ENCODE results near the gene ADCY3.

Gene ADCY3

DNA sequence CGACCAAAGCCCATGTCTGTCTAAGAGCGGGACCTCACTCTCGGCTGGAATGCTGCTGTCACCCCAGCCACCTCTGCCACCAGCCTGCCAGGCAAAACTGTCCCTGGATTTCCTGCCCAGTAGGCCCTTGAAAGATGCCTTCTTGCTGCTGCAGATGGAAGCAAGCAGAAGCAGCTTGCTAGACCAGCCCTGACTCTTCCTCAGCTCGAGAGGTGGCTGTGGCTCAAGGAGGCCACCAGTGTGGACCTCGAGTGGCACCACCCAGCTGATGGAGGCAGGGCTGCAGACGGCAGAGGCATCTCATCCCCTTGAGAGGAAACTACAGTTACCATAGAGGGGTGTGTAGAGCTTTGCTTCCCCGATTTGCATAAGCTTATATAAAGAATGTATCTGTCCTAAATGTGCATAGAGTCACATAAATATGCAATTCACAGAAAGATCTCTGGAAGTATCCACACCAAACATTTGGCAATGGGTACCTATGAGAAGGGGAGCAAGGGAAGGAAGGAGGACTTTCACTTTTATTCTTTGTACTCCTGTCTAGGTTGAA is 20.6 kb downstream of the ADCY3 start:
- no peak for DNase-seq

DNA sequence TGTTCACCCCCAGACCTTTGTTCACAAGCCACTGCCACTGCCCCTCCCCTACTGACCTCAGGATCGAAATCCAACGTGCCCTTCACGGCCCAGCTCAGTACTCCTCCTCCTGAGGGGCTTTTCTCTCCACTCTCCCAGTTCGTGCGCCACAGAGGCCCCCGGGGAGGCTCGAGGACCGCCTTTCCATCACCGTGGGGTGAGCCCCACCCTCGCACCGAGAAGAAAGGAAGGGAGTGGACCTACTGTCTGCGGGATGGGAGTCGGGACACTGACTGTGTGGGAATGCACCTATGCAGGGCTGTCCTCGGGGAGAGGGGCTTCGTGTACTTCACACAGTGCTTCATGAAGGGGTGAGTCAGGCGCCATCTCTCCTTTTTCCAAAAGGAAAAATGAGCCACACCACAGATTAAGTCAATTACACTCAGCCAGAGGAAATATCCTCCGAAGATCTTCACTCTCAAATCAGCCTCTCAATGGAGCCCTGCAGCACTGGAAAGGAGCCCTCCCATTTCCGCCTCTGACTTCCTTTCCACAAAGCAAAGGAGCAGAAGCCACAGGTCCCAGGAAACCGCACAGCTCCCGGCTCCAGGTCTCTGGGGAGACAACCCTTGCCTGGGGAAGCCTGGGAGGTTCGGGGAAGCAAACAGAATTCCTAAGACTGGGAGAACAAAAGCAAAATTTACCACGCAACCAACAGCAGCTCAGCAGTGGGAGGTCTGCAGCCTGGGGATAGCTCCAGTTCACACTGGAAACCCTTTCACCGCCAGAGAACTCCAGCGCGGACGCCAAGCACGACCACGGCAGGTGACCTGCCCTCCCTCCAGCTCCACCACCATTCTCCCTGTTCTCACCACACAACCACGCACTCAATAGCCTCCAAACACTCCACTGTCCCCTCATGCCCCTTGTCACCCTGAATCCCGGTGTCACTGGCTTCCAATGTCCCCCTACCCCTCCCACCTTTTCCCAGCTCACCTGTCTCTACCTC is 21.6 kb downstream of the ADCY3 start:
- no peak for DNase-seq

DNA sequence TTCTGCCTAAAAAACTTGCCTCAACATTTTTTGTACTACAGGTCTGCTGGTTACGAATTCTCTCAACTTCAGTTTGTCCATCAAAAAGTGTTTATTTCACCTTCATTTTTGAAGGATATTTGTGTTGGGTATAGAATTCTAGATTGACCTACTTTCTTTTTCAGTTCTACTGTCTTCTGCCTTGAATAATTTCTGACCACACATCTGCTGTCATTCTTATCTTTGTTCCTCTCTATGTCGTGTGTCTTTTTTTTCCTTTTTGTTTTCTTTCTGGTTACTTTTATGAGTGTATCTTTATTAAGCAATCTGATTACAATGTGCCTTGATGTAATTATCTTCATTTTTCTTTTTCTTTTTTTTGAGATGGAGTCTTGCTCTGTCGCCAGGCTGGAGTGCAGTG is 25.3 kb downstream of the ADCY3 start:
- DNase-seq, result no peak

DNA sequence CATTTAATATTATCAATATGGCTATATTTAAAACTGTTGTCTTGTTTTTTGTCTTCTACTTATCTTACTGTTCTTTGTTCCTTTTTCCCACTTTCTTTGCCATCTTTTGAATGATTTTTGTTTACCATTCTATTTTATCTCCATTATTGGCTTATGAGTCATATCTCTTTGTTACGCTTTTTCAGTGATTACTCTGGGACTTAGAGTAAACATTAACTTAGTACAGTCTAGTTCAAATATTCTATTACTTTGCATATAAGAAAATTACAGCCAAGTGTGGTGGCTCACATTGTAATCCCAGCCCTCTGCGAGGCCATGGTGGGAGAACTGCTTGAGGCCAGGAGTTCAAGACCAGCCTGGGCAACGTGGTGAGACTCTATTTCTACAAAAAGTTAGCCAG is 26.1 kb downstream of the ADCY3 start:
- DNase-seq, result no peak

DNA sequence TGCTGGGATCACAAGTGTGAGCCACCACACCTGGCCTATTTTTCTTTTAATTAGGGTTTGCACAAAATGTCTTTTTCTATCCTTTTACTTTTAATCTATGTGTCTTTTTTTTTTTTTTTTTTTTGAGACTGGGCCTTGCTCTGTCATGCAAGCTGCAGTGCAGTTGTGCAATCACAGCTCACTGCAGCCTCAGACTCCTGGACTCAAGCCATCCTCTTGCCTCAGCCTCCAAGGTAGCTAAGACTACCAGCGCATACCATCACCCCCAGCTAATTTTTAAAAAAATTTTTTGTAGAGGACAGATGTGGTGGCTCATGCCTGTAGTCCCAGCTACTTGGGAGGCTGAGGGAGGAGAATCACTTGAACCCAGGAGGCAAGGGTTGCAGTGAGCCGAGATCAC is 27.1 kb downstream of the ADCY3 start:
- DNase-seq, result no peak

DNA sequence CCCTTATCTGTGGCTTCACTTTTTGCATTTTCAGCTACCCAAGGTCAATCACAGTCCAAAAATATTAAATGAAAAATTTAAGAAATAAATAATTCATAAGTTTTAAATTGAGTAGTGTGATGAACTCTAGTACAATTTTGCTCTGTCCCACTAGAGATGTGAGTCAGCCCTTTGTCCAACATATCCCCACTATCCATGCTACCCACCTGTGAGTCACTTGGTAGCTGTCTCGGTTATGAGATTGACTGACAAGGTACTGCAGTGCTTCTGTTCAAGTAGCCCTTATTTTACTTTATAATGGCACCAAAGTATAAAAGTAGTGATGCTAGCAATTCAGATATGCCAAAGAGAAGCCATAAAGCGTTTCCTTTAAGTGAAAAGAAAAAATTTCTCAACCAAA is 28.8 kb downstream of the ADCY3 start:
- DNase-seq, result no peak

DNA sequence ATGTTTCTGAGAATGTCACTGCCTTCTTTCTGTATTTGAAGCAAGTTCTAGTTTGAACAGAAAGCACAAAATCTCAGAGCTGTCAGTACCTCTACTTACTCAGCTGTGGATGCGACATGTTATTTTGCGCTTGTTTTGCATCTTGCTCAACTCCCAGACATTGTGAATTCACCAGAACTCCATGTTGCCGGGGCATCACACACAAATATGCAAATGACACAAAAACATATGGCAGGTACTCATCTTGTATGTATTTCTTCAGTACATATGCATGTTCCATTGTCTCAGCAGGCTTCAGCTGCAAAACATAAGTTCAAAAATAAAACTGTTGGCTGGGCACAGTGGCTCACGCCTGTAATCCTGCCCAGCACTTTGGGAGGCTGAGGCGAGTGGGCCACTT is 30.8 kb downstream of the ADCY3 start:
- no peak for DNase-seq

DNA sequence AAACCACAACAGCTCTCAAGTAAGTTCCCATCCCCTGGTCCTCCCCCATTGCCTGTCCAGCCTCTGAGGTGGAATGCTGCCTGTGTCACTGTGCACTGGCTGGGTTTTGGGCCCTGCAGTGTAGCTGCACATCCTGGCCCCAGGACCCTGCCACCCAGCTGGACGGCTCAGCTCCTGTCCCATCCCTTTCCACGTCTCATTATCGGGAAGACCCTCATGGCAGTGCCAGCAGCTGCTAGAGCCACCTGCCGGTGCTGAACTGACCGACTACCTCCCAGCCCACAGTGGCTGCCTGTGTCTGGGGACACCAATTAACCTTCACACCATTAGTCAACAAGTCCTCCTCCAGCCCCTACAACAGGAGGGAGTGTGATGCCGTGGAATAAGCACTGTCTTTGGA is 31.9 kb downstream of the ADCY3 start:
- no peak for DNase-seq

DNA sequence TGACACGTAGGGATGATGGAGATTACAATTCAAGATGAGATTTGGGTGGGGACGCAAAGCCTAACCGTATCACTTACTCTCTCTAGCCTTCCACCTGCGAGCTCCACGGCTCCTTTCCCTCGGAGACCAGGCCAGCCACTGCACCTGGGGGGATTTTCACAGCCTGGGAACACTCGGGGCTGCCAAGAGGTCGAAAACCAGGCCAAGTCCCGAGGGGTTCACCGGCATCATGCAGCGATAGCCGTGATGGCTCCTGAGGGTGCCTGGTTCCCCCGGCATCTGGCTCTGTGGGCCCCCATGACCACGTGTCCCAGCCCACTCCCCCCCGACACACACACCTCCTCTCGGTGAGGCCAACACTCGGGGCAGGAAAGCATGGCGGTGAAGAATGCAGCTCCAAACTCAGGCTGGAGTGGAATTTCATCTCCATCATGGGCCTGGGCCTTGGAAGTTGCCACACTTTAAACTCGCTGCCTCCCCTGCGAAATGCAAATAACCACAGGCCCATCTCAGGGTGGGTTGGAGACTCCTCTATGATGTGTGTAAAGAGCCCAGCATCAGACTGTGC is 32.6 kb downstream of the ADCY3 start:
- DNase-seq, result no peak

DNA sequence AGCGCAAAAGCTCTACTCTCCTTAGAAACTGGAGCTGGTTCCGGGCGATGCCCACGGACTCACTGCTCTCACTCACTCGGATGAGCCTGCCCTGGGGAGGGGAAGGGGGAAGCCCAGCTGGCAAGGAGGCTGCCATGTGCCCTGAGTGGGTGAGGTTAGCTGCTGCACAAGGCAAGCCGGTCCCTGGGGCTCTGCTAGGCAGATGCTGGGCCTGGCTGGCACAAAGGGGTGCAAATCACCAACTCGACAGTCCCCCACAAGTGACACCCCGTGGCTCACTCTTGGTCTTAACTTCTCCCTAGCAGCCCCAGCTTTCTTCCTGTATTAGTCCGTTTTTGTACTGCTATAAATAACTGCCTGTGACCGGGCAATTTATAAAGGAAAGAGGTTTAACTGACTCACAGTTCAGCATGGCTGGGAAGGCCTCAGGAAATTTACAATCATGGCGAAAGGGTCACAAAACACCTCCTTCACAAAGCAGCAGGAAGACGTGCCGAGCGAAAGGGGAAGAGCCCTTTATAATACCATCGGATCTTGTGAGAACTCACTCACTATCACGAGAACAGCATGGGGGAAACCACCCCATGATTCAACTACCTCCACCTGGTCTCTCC is 33.2 kb downstream of the ADCY3 start:
- no peak for DNase-seq

DNA sequence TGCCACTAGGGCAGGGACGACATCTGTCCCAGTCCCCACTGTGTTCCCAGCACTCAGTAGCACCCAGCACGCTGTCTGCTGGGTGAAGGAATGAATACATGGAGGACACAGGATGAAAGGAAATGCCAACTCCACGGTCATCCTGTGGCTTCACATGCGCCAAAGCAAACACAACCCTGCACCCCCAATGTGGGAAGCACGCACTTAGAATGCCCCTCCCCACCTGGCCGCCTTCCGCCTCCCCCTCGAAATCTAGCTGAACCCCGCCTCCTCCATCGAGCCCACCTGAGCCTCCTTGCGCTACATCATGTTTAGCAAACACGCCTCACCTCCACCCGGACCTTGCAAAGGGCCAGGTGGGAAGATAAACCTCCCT is 33.9 kb downstream of the ADCY3 start:
- no peak for DNase-seq

DNA sequence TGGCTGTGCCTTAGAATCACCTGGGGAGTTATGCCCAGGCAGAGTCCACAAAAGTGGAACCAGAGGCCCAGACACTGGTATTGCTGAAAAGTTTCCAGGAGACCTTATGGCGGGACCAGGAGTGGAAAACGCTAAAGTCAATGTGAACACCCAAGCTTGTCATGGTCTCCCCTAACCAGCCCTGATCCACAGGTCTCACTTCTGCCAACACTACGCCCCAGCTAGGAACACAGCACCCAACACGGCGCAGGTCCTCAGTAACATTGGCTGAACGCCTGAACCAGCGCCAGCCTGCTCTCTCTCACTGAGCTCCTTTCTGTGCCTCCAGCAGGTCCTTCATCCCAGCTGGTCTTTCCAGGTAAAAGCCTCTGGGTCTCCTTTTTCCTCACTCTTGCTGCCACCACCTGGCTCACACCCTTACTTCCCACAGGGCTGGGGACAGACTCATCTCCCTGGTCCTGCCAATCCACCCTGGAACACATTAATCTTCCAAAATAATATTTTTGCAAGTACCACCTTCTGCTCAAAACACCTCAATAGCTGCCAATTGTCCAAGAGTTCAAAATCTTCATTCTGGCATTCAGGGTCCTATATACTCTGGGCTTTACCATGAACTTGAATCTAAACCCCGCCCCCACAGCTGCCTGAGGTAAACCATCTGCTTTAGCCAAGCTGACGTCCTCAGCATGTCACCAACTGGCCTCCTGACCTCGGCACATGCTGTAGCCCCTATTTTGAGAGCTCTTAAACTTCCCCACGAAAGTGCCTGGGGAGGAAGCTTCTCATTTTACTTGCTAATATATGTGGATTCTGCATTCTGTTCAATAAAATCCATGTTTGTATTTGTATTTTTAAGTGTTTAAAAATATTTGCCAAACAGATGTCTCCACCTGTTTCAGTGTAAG is 34.6 kb downstream of the ADCY3 start:
- DNase-seq, result no peak

DNA sequence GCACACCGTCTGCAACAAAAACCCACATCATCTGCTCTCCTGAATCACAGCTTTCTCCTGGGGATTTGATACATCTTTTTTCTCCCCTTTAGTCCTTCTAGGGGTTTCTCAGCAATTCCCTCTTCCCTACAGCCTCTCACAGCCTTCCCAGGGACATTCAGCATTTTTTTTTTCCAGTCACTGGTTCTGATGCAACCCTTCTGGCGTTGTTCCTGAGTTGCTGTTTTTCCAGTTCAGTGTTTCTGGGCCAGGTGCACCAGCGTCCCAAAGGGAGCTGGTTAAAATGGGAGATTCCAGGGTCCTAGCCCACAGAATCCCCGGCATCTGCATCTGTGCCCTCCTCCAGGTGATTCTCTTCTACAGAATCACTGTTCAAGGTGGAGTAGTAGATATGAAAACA is 36.1 kb downstream of the ADCY3 start:
- no peak for DNase-seq

DNA sequence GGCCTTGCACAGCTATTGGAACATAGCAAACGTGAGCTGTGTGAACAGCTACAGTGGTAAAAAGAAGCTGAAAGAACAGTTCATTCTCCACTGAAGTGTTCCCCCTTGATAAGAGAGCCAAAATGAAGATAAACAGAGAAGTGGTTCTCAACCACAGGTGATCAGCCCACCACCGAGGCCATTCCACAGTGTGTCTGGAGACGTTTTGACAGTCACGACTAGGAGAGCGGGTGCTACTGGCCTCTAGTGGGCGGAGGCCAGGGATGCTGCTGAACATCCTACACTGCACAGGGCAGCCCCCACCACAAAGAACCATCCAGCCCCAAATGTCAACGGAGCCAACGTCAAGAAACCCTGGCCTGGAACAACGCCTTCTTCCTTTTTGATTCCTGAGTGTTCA is 38.4 kb downstream of the ADCY3 start:
- no peak for DNase-seq

DNA sequence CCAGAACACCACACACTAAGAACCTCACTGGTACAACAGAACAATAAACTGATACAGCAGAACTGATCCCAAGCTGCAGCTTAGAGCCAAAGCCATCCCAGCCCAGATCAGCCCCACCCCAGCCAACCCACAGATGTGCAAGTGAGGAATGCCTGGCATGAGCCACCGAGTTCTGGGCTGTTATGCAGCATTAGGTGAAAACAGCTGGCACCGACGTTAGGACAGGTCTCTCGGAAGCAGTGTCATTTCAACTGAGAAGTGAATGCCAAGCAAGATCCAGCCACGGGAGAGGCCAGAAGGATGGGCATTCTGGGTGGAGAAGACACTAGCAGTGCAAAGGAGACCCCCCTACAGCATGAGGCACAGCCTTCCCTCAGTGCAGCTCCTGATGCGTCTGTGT is 38.9 kb downstream of the ADCY3 start:
- DNase-seq, result no peak

DNA sequence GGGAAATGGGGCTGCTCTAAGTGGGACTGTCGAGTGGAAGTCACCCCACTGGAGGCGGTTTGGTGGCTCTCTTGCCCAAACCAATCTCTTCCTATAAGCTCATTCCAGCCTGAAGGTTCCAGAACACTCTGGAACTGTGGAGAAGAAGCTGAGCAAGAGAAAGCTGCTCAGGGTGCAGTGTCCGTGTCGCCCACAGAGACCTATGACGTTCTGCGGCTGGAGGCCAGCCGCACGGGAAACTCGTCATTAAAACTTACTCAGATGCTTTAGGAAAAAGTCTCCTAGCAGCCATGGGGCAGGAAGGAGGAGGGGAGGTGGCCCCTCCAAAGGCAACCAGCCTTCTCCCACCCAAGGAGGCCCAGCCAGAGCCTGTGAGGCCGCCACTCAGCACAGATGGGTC is 41.7 kb downstream of the ADCY3 start:
- DNase-seq, result no peak

DNA sequence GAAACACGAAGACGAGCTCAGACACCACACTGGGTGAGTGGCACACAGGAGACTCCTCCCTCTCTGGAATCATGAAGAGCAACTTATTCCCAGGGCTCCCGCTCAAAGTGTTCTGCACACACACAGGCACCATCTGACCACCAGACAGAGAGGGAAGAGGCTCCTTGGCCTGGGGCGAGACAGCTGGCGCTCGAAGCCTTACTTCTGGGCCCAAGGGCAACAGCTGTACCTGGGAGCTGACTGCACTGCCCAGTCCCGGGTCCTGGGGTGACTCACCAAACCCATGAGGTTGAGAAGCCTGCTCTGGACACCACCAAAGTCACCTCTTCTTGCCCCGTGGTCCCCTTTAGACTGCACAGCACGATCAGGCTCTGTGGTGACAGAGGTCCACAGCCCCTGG is 42.4 kb downstream of the ADCY3 start:
- DNase-seq, result no peak

DNA sequence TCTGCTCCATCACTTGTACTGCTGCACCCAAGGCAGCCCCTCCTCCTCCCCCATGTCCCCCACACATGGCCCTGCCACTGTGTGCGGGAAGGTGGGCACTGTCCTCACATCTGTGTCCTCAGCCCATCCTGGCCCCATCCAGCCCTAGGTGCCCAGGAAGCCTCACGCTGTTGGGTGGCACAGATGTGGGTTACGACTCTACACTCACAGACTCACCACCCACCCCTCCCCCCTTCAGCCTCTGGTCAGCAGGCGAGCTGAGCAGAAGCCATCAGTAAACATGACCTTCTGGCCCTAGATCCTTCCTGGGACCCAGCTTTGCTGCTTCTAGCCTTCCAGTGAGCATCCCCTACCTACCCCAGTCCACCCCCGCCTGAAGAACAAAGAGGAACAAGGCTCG is 43.0 kb downstream of the ADCY3 start:
- no peak for DNase-seq

DNA sequence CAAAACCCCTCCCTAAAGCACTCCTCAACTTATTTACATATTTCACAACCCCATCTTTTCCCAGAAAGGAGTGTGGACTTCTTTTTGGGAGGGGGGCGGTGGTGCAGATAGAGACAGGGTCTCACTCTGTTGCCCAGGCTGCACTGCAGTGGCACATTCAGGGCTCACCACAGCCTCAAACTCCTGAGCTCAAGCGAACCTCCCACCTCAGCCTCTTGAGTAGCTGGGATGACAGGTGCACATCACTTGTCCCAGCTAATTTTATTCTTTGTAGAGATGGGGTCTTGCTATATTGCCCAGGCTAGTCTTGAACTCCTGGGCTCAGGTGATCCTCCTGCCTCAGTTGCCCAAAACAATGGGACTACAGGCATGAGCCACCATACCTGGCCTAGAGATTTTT is 44.1 kb downstream of the ADCY3 start:
- DNase-seq, result no peak

DNA sequence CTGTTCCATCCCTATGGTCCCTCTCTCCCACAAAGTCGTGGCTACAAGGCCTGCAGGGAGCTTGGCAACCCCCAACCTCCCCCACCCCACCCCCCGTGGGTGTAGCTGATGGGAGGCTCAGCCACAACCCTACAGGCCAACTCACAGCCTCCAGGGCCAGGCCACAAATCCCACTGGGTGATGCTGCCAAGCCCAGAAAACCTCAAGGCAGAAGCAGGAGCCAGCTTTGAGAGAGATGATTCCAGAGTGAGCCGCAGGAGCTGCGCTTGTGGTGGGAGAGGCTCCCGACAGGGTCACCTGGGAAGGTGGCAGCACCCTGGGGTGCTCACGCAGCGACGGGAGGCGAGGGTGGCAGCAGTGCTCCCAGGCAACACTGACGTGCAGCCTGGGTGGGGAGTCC is 44.8 kb downstream of the ADCY3 start:
- no peak for DNase-seq

DNA sequence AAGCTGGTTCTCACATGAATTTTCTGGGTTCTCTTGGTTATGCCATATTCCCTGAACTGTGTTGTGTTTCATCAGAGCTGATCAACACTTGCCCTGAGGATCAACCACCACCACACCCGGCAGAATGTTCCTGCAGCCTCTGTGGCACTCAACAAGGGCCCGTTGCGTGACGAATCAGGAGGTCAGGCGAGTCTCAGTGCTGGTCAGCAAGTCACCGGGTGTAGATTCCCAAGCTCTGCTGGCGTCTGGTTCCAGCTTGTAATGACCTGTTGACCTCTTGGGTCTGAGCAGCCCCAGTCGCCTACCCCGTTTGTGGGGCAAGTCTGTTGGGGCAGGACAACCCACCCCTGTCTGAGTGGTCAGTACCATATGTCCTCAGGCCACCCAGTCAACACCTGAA is 46.0 kb downstream of the ADCY3 start:
- DNase-seq, result no peak

DNA sequence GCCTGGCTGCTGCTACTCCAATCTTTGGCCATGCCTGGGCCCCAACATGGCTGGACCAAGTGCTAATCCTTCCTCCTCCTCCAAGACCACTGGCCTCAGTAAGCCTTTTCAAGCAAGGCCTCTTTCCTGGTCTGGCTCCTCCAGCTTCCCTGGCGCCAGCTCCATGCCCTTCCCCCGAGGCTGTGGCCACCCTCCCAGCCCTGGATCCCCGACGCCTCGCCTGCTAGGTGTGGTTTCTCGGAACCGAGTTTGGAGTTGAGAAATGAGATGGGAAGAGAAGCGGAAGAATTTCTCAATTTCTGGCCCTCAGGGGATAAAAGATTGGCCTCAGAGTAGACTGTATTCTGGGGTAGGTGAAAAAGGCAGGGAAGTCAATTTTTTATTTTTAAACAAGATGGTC is 46.4 kb downstream of the ADCY3 start:
- DNase-seq, result no peak
